ENCODE measurements around the gene ADGRG3. TPM values are rescaled to one million over a fixed set of nuclear protein-coding genes. Genes with fewer than 3 reads are reported as not detected.

ADGRG3 gene
- total and polyA plus RNA-seq, 10 of the 15 experiments (the other 5 are each of a cell fraction or from before 2014, with no cell fraction given), result 0.10 to 0.11 (median 0.10) TPM; not detected in 7

GRCh38 chr16:57722210-57722499 lies 54.0 kb downstream of the ADGRG3 start (continued):
- TF ChIP-seq ZNF24 (IDR thresholded peaks at IDR 0.05), result no peak
- no peak for TF ChIP-seq CHD2 (IDR thresholded peaks at IDR 0.05; ENCODE audit: borderline replicate concordance, low read depth, low read length)
- no peak for TF ChIP-seq RAD21 (IDR thresholded peaks at IDR 0.05; ENCODE audit: insufficient read depth, low read depth, low read length)
- TF ChIP-seq EP300 (IDR thresholded peaks at IDR 0.05; ENCODE audit: borderline replicate concordance in 1 of 2, control insufficient read depth in 1 of 2, low read depth in 2 of 2, low read length in 2 of 2), result no peak
- no peak for TF ChIP-seq EGR1 (IDR thresholded peaks at IDR 0.05; ENCODE audit: borderline replicate concordance in 1 of 2, low read depth in 2 of 2, low read length in 2 of 2)
- no peak for TF ChIP-seq ZBTB4 (CRISPR knock-in tag; IDR thresholded peaks at IDR 0.05)
- TF ChIP-seq TARDBP (IDR thresholded peaks at IDR 0.05; ENCODE audit: borderline replicate concordance), result no peak
- TF ChIP-seq TBL1XR1 (IDR thresholded peaks at IDR 0.05; ENCODE audit: low read depth, low read length), result no peak
- no peak for TF ChIP-seq ATF3 (IDR thresholded peaks at IDR 0.05; ENCODE audit: borderline replicate concordance, extremely low read depth, low read depth, low read length)

- Histone ChIP-seq H3K36me3 (ENCODE audit: control insufficient read depth in 2 of 2, insufficient read depth in 2 of 2, low read length in 1 of 2) (no peaks in the 10 kb centered on the region), H3K4me3 (no peak overlapping the region), H3K9ac (ENCODE audit: control insufficient read depth, insufficient read depth, low read length) (no peak overlapping the region), H4K20me1 (ENCODE audit: control insufficient read depth, insufficient read depth) (no peaks in the 10 kb centered on the region), H3K4me1 (ENCODE audit: control insufficient read depth, insufficient read depth, low read length) (no peaks in the 10 kb centered on the region), H3K27ac (ENCODE audit: control insufficient read depth, insufficient read depth) (no peak overlapping the region), H3K4me2 (ENCODE audit: control insufficient read depth, insufficient read depth) (no peak overlapping the region), H2AFZ (ENCODE audit: control insufficient read depth, low read depth, low read length) (no peak overlapping the region), H3K79me2 (ENCODE audit: control insufficient read depth, insufficient read depth, low read length) (no peaks in the 10 kb centered on the region), H3K27me3 (replicated peaks in 1 of 2; ENCODE audit: control insufficient read depth in 2 of 2, insufficient read depth in 2 of 2, low read length in 1 of 2) (no peaks in the 10 kb centered on the region), H3K9me3 (replicated peaks; ENCODE audit: control insufficient read depth, insufficient read depth, low read length) (no peaks in the 10 kb centered on the region)
- ChIA-PET RAD21 (ENCODE audit: unreplicated experiment) (no interaction called here), CTCF (interaction anchor here (1.0 kb wide), 1 partner anchor 137 kb away, joined by 3 read pairs; no protein-coding TSS in a partner anchor), SMC1A (ENCODE audit: uncharacterized antibody, unreplicated experiment) (interaction anchor here (1.1 kb wide), 1 partner anchor 73 kb away, joined by 3 read pairs; no protein-coding TSS in a partner anchor), POLR2A (no interaction called here)
- intact Hi-C loops (cut with micrococcal nuclease; ENCODE audit: unreplicated experiment) (no loop called here), in situ Hi-C loops (cut with MboI) (no loop called here)
- WGBS (ENCODE audit: insufficient coverage, insufficient replicate concordance, low lambda C conversion rate, missing lambda C conversion rate), result 65% methylated on average over 11 of the region's 11 CpGs
- FAIRE-seq (no peak), ATAC-seq (no peak), DNase-seq (ENCODE audit: low read depth, low spot score) (no peak)
- no TSS peak for BruUV-seq (replicated peaks)
- TF ChIP-seq KAT2A (conservative IDR thresholded peaks at IDR 0.05; ENCODE audit: control insufficient read depth, low read depth, low read length) (no peak), ZNF274 (IDR thresholded peaks at IDR 0.05; ENCODE audit: insufficient read depth, insufficient read length) (no peak), NRF1 (conservative IDR thresholded peaks at IDR 0.05; ENCODE audit: low read depth, low read length) (no peak), ZBTB11 (CRISPR knock-in tag; IDR thresholded peaks at IDR 0.05) (no peak), CHD4 (IDR thresholded peaks at IDR 0.05) (no peak), STAT1 (conservative IDR thresholded peaks at IDR 0.05) (no peak), JUND (IDR thresholded peaks at IDR 0.05; ENCODE audit: low read depth, low read length) (no peak), HDGF (IDR thresholded peaks at IDR 0.05) (no peak), TARDBP (IDR thresholded peaks at IDR 0.05; ENCODE audit: borderline replicate concordance) (no peak), IKZF1 (conservative IDR thresholded peaks at IDR 0.05) (no peak)
These were observed 54.5 kb downstream of the ADGRG3 start for GRCh38 chr16:57722651-57723050.
